ENCODE data around the gene CELSR1.

CELSR1 gene

DNA sequence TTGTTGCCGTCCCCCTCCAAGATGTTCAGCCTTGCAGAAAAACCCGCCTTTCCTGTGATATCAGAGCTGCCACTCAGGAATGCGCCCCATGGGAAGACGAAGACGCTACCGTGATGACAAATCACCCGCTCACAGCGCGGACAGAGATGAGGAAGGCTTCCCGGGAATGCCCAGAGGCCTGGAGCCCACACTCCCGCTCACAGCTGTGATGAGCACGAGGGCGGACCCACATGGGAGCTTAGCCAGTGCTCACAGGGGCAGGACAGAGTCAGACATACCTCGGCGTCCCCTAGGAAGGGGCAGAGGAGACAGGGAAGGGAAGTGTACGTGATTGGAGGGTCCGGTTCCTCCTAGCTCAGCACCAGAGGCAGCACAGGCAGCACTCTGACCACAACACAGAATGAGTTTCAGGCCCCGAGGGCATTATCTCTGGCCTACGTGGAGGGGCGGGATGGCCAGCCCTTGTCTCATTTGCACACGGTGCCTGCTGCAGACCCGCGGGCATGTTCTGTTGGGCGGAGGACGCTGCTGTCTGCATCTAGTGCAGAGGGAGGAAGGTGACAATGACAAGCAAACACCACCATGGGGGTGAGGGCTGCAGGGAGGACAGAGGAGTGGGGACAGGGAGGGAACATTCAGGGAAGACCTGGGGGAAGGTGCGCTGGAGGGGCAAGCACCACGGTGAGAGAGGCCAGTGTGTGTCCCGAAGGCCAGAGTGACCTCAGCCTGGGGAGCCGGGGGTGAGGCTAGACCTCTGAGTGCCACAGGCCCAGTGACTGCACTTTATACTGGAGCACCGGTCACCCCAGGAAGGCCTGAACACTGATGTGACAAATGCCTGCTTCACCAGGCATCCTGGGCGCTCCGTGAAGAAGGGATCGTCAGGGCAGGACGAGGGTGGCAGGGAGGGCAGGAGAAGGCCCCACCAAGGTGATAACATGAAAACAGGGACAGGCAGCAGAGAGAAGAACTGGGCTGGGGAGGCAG is 79.6 kb downstream of the CELSR1 start:
- DNase-seq, result no peak

DNA sequence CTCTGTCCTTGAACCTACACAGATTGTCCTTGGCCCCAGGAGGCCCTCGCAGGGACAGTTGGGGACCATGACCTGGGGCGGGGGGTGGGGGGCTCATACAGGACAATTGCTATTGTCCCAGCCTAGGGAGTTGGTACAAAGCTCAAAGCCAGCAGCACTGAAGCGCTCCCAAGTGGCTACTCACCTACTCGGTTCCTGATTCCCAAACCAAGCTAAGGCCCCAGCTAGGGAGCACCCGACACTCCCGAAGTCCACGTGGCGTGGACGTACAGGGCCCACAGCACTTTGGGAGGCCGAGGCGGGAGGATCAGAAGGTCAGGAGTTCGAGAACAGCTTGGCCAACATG is 80.6 kb downstream of the CELSR1 start:
- no peak for DNase-seq

DNA sequence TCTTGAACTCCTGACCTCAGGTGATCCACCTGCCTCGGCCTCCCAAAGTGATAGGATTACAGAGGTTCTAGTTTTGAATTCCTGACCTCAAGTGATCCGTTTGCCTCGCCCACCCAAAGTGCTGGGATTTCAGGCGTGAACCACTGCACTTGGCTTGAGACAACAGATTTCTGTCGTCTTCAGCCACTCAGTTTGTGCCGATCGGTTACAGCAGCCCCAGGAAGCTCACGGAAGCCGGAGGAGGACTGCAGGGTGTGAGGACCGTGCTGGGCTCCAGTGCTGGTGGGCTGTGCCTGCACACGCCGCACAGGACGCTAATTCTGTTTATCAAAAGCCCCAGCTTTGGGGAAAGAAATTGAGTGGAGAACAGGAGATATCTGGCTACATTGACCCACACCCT is 82.0 kb downstream of the CELSR1 start:
- DNase-seq, result no peak

DNA sequence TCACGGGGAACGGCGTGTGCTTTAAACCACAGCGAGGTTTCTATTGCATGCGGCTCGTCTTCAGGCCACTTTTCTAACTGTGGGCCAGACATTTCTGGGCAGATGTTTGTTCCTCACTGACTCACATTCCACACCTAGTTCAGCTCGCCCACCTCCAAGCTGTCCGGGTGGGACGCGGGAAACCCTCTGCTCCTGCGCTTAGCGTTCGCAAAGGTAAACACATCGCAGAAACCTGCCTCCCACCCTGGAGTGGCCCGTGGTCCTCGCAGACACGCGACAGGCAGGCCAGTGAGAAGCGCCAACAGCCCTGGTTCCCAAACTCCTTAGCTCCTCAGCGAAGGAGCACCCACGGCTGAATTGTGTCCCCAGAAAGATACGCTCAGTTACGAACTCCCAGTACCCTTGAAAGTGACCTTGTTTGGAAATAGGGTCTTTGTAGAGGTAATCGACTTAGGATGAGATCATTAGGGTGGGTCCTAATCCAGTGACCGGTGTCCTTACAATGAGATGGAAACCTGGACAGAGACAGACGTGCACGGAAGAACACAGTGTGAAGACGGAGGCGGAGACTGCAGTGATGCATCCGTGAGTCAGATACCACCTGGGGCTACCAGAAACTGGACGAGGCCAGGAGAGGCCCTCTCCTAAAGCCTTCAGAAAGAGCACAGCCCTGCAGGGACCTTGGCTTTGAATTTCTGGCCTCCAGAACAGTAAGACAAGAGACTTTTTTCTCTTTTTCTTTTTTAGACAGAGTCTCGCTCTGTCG is 82.7 kb downstream of the CELSR1 start:
- no peak for DNase-seq

DNA sequence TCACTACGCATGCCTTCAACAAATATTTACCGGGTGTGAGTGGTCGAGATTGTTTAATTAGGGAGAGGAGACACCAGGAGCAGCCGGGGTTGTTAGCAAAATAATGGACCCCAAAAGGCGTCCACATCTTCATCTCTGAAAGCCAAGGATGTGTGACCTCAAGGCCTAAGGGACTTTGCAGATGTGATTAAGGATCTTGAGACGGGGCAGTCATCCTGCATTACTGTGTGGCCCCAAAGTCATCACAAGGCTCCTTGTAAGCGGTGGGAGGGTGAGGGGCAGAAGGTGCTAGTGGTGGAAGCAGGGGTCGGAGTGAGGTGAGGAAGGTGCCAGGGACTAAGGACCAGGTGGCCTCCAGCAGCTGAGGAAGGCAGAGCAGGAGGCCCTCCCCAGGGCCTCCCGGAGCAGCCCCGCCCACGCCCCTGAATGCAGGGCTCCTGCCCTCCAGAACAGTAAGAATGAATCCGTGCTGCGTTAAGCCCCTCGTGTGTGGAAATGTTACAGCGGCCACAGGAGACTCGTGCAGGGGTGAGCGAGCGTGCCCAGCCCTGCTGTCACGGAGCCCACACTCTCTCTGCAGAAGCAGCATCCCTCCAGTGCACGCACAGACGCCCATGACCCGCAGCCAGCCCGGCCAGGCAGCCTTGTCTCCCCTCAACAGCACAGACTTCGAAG is 83.5 kb downstream of the CELSR1 start:
- no peak for DNase-seq

DNA sequence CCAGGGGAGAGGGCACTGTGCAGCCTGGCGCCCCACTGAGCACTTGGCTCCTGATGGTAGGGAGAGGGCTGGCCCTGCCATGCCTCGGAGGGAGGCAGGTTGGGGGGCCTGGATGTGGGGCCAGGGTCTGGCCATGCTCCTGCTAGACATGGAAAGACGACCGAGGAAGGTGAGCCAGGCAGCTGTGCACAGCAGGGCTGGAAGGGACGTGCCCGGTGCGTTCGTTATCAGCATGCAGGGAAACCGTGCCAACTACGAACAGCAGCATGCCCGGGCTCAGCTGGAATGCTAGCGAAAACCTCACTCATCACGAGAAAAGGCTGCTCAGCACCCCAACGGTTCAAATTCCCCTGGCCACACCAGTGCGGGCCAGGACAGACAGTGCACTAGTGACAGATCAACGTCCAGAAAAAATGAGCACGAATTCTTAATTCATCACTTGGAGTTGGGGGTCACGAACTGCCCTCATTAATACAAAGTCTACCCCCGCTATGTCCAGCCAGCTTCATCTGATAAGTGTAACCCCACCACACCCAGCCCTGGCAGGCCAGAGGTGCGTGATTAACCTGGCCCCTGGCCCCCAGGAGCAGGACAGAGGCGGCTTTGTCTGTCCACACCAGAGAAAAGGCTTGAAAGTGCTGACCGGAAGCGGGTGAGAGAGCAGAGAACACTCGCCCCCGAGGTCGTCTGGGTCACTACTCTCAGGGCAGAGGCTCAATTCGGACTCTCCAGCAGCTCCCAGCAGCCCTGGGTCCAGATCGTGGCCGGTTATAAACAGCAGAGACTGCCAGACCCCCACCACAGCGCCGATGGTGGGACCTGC is 84.2 kb downstream of the CELSR1 start:
- DNase-seq, result no peak

DNA sequence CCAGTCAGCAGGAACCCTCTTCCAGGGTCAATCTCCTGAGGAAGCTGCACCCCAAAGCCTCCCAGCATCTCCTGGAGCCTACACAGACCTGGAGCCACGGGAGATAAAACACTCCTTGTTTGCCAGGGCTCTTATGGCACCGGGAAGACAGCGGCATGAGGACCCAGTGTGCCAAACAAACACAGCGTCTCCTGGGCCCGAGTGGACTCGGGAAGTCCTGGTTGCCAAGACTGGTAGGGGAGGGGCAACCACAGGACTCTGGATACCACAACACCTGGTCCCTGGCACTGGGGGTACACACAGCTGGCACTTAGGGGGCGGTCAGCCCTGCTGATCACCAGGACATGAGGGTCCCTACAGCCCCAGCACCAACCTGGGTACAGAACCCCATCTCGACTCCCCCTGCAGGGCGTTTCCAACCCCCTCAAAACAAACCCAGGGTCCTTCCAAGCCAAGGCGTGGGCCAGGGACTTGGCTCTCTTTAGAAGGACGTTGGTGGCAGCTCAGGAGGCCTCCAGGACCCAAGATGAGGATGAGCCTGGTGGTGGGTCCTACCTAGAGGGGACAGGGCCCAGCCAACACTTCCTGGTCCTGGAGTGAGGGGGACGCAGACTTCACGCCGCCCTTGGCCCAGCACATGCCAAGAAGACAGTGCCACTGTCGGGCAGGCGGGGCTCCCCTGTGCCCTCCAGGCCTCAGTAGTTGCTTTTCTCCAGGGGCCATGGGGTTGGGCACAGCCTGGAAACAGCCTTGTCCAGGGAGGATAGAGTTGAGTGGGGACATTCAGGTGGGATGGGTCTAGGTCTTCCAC is 85.0 kb downstream of the CELSR1 start:
- no peak for DNase-seq

DNA sequence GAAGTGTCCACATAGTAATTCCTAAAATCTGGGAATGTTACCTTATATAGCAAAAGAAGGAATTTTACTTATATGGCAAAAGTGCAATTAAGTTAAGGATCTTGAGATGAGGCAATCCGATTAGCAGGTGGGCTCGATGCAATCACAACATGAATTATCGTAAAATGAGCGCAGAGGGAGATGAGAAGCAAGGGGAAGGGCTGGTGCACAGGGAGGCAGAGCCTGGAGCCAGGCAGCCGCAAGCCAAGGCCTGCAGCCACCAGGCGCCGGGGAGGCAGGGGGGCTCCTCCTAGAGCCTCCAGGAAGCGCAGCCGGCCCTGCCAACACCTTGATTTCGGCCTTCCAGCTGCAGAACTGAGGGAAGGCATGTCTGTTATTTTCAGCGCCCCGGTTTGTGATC is 85.7 kb downstream of the CELSR1 start:
- DNase-seq, result no peak

DNA sequence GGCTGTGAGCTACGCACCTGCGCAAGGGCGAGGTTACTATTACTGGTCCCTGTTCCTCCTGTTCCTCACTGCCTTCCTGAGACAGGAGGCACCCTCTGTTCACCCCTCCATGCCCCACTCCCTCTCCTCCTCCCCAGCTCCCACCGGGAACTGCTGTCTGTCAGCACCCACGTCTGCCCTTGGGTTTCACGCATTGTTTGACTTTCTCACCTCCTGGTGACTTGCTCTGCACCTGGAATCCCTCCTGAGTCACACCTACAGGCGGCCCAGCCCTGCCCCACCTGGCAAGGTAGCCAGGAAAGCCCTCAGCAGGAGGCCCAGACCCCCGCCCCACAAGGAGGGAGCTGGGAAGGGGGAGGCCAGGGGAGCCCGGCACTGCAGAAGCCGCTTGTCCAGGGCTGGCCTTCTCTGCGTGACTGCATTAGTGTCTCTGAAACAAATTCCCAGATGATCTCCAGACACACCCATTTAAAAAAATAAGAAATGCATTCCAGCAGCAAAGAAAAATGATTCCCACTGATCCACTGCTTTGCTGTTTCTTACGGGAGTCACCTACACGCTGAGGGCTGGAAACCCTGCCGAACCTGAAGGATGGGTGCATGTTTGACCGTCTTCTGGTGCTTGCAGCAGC is 86.4 kb downstream of the CELSR1 start:
- no peak for DNase-seq

DNA sequence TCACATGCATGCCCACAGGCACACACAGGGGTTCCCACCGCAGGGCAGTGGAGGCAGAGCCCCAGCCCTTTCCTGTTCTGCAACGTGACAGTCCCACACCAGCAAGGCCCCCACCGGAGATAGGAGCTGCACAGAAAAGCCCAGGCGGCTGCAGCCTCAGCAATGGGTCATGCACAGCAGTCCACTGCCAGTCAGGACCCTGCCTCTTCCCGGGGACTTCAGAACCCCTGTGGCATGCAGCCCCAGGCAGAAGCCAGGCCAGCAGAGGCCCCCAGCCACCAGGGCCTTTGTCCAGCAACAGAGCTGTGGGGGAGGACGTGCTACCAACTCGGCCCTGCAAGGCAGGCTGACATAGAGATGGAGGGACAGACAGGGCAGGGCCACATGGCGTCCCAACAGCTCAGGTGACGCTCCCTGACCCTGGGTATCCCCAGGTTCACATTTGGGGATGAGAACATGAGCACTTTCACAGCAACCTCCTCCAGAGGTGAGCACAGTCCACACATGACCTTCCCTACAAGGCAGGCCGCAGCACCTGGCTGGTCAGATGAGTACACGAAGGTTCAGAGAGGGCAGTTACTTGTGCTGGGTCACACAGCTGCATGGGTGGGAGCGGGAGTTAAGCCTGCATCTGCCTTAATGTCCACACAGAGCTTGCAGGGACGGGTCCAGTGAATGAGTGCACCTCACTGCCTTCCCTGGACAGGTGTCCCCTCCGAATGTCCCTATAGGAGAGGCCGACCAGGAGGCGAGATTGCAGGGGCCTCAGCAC is 87.3 kb downstream of the CELSR1 start:
- no peak for DNase-seq

DNA sequence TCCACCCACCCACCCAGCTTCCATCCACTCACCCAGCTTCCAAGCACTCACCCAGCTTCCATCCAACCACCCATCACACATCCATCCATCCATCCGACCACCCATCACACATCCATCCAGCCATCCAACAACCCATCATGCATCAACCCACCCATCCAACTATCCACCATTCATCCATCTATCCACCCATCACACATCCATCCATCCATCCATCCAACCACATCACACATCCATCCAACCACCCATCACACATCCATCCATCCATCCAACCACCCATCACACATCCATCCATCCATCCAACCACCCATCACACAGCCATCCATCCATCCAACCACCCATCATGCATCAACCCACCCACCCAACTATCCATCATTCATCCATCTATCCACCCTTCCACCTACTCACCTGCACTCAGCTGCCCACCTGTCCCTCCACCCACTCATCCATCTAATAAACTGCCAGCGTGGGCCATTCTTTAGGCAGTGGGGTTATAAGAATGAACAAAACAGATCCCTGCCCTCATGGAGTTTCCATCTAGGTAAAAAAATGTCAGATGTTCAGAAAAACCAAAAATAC is 88.2 kb downstream of the CELSR1 start:
- no peak for DNase-seq

DNA sequence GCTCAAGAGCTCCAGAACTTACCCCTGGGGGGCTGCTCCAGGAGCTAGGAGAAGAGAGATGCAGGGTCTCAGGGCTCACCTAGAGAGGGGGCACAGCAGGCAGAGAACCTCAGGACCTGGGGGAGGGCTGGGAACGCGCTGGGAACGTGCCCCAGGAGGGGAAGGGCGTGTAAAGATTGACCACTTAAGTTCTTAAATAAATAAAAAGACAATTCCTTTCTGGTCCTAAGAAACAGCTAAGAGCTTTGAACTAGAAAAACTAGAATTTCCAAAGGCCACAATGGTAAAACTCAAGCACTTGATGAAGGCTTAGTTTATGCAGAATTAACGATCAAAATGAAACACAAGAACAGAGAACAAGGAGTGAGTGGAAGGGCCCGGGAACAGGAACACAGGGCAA is 89.1 kb downstream of the CELSR1 start:
- no peak for DNase-seq

DNA sequence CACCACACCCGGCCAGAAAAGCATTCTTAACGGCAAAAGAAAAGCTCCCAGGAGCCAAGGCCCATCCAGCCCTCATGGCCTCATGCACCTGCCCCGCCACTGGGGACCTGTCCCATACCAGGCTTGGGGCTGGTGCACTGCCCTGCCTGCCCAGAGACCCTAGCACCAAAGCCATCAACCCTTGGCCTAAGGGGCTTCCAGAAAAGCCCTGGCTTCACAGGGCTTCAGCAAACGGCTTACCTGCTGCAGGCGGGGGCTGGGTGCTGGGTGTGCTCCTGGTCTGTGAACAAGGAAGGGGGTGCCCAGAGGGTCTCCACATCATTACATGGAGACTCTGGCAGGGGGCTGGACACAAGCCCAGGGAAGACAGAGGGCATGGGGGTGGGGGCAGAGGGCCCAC is 89.5 kb downstream of the CELSR1 start:
- DNase-seq, result no peak

DNA sequence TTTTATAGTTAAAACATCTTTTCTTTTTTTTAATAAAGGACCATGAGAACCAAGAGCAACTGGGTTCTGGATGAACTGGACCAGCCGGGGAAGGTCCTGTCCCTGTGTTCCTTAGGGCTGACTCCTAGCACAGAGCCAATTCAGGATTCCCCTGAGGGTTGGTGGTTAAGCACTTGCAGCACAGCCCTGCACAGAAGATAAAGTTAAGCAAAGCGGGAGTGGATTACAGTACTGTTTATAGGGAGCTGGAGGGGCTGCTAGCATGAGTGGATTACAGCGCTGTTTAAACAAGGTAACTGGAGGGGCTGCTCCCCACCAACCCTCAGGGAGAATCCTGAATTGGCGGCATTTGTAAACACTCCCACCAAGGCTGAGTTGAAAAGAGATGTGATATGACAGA is 90.6 kb downstream of the CELSR1 start:
- DNase-seq, result no peak

DNA sequence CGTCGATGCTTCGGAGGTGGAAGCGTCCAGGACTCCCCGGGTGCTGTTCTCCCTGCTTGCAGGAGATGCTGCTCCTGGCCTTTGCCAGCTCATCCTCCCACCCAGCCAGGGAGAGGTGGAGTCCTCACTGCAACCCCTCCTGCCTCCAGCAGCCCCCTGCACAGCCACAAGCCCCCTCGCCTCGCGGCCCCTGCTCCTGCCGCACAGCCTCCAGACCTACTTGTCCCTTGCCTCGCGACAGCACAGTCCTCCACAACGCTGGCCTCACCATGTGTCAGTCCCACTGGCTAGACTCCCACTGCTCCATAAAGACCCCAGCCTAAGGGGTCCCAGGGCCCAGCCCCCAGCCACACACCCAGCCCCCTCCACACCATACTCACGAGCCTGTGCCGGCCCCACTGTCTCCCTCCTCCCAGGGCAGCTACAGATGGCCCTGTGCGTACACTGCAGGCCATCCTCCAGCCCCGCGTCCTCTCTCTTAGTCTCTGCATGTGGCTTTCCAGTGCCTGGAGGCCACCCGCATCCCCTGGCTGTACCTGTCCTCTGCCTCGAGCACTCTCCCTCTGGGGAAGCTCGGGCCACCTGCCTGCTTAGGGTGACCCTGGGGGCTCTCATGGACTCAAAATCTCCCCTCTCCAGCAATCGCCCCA is 91.5 kb downstream of the CELSR1 start:
- no peak for DNase-seq

DNA sequence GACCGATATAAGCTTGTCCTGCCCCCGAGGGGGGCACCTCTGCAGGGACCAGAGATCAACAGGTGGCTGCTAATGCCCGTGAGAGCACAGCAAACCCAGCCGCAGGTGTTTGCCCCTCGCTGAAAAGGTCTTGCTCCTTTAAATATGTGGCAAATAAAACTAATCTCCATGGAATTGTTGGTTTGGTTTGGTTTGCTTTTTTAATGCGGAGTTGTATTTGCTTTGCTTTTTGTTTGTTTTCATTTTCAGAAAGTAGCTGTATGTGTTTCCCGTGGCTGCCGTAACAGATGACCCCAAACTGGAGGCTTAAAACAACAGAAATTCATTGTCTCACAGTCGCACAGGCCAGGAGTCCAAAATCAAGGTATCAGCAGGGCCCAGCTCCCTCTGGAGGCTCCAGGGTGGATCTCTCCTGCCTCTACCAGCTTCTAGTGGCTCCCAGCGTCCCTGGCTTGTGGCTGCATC is 93.0 kb downstream of the CELSR1 start:
- DNase-seq, result no peak

DNA sequence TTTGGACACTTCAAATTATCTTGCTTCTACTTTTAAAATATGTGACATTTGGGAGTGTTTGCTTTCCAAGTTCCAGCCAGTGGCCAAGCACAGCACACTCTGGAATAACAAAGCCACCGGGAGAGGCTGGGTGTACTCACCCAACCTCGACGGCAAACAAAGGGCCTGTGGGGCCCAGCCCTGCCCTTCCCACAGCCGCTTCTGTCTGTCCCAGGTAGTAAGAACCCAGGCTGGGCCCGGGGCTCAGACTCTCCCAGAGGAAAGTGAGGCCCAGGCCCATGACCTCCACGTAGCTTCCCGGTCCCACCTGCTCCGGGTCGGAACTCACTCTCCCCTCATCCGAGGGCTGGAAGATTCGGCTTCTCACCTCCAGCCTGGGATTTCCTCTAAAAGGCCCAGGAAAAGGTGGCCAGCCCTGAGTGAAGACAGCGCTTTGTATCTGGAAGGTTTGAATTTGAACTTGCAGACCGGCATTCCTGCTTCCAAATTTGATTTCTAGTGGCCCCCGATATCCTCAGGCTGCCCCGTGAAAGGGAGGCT is 93.5 kb downstream of the CELSR1 start:
- no peak for DNase-seq

DNA sequence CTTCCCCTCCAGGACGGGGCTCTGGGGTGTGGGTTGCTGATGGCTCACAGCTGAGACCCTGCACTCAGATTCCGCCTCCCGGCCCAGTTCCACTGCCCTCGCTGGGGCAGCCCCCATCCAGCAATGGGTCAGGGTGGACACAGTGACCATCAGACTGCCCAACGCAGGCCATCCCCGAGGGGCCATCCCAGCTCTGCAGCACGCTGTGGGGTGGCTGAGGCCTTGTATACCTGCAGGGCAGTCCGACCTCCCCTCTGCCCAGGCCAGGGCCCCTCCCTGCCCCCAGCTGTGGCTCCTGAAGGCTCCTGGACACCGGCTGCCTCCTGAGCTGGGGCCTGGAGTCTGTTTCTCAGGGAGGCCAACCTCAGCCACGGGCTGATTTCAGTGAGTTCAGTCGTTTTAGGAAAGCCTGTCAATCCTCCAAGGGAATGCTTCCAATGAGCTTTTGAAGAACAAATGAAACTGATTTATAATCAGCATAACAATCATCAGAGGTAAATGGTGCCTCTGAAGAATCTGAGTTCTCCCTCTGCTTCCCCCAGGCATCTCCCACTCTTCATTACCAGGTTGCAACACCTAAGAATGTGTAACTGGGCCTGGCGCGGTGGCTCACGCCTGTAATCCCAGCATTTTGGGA is 95.1 kb downstream of the CELSR1 start:
- DNase-seq, result no peak

Data from effector CD4-positive, alpha-beta T cell (primary cell).